GM19455 (cell line): ENCODE measurements around the gene FAM47E.

Experiments used
- ATAC-seq: cut with Tn5 transposase; IDR thresholded peaks from one replicate; pipeline ENCODE4 v1.9.1; 2021; ENCODE audit not compliant: unreplicated experiment

FAM47E gene, protein sequence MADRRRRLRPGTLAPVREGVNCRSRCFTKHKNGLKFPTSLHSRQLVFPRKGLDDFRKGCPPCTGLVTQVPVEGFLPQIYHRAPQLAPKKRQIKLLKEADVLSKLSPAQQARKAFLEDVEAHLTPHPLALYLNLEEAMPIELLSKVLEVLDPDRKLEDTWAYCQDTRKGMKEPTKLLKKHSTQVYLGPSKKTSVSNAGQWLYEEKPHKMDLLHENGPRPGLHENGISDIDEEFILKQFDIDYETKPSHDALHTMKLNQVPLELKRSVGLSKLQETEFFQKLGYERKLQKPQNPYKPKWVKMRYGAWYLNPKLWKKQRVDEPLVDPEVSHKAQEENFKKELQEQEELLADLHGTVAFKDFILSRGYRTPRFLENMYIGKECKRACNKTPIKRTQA

DNA sequence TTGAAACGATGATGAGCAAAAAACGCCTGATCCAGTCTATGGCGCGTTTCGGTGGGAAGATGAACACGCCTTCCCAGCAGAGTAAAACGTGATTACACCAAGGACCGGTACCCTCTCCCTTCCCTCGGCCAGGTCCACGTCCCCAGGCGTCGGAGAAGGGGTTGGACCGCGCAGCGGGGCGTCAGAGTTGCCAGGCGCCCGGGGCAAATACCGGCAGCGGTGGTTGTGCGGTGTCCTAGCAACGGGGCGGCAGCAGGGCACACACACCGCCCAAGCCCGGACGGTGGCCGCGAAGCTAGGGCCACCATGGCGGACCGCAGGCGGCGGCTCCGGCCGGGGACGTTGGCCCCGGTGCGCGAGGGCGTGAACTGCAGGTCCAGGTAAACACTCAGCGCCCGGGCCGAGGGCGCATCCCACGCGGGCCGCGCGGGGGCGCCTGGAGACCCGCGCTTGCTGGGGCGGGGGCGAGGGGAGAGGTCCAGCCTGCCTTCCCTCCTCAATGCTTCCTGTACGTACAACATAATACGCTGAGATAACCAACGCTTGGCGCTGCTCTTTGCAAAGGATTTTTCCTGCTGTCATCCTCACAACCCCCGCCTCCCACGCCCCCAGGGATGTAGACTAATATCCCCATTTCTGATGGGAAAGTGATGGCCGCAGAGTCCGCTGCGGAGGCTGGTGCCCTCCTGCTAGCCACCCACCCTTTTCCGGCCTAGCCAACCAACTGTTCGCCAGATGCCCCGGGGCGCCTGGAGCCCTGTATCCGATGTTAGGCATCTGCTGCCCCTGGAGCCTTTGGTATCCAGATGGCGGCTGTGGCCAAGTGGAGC lies at the start of gene FAM47E:
Gene FAM47E (plus strand): TSS at position 281 of the 830 bp plus-strand sequence. CDS start 26 bp downstream, at position 307.
- no peak for ATAC-seq

- no peak for ATAC-seq
Measured at GRCh38 chr4:76203541-76203940, 48.0 kb upstream of the FAM47E start.

DNA sequence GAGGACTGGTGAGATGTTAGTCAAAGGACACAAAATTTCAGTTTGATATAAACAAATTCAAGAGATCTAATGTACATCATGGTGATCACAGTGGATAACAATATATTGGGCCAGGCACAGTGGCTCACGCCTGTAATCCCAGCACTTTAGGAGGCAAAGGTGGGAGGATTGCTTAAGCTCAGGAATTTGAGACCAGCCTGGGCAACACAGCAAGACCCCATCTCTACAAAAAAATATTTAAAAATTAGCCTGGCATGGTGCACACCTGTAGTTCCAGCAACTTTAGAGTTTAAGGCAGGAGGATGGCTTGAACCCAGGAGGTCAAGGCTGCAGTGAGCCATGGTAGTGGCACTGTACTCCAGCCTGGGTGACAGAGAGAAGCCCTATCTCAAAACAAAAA lies 46.6 kb upstream of the FAM47E start:
- no peak for ATAC-seq

- no peak for ATAC-seq
Measured at GRCh38 chr4:76205476-76205875, 46.0 kb upstream of the FAM47E start.

GRCh38 chr4:76206222-76206942 lies 45.1 kb upstream of the FAM47E start:
- no peak for ATAC-seq

DNA sequence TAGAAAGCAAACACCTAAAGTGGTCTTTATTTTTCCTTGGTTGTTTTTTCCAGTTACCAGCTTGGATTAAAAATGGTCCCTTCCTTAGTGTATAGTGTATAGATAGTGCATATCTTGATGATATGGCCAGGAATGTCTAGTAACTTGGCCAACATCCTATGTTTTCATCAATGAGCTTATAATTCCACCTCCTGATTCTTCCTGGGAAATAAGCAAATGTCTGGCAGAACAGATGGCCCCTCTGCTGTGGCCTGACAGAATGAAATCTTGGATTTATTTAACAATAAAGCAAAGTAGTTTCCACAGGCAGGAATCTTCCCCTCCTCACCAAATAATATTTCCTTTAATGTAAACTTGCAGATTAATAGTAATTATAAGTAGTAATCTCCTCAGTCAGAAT lies 44.0 kb upstream of the FAM47E start:
- no peak for ATAC-seq

GRCh38 chr4:76208005-76208765 lies 43.3 kb upstream of the FAM47E start:
- no peak for ATAC-seq

- no peak for ATAC-seq
Measured at GRCh38 chr4:76209881-76210280, 41.6 kb upstream of the FAM47E start.

DNA sequence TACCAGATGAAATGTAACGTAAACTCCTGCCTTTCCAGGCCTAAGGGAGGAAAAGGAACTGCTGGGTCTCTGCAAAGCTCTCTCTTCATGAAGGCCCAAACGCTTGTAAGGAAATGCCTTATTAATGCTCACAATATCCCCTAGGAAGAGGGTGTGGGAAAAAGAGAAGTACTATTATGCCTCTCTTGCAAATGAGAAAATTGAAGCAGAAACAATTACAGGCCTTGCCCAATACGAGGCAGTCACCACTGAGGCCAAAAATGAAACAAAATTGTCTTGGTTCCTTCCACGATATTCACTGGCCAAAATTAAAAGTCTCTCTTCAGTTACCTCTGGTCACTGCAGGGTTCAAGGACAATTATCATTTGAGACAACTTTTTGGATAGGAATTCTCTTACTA lies 41.1 kb upstream of the FAM47E start:
- ATAC-seq: no peak

- no peak for ATAC-seq
Measured at GRCh38 chr4:76211769-76212708, 39.5 kb upstream of the FAM47E start.

DNA sequence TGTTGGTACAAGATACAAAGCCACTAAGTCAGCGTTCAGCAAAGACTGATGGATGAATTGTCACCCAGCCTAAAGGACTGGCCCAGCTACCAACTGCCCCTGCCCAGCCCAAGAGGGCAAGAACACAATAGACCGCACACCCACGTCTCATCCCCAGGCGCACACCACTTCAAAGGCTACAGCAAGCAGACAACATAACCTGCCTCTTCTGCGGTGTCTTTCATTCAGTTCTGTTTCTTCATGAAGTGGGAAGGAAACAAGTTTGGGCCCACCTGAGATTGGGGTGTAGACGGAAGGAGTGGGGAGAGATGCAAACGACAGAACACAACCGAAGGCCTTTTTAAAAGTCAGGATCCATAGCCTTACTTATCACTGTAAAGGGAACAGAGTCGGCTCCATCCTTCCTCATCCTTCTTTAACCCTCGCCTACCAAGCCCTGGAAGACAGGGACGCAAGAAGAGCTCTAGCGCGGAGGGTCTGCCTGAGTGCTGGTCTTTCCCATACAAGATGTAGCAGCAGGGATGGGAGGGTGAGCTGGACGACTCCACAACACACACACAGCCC lies 38.6 kb upstream of the FAM47E start:
- no peak for ATAC-seq

GRCh38 chr4:76213415-76214176 lies 37.9 kb upstream of the FAM47E start, which contains the start of gene SCARB2:
Gene SCARB2 (minus strand): TSS chr4:76213824. CDS start chr4:76213543, 281 bp downstream.
- peak; percentile 79 for ATAC-seq

DNA sequence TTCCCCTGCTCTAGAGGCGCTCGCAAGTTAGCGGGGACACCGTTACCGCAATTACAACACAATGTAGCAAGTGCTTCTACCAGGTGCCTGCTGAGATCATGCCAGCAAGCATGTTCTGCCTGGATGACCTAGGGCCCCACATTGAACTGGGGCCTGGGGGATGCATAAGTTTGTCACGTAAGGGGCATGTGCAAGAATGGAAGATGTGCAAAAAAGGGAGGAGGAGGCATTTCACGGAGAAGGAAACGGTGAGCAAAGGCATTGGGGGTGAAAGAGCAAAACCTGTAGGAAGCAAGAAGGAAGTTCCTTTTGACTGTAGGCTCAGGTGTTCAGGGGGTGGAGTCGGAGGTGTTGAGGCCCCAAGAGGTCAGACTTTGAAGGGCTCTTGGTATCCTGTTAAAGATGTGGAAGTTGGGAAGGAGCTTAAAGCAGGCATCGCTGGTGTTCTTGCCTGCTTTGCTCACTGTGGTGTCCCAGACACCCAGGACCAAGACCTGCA lies 37.3 kb upstream of the FAM47E start:
- ATAC-seq: no peak

DNA sequence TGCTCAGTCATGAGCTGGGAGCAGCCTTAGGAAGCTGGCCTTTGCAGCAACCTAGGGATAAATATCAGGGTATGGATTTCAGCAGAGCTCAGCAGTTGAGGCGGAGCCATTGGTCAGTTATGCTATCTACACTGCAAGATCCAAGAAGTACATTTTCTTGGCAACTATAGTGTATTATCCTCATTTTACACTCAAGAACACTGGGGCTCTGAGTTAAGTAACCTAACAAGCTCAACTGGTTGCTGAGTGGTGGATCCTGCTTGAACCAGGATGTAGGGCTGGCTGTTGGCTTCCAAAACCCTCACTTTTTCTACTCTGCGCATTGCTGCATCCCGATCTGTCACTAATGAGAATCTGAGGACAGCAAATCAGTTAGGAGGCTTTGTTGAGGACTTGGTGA lies 36.4 kb upstream of the FAM47E start:
- ATAC-seq: no peak

DNA sequence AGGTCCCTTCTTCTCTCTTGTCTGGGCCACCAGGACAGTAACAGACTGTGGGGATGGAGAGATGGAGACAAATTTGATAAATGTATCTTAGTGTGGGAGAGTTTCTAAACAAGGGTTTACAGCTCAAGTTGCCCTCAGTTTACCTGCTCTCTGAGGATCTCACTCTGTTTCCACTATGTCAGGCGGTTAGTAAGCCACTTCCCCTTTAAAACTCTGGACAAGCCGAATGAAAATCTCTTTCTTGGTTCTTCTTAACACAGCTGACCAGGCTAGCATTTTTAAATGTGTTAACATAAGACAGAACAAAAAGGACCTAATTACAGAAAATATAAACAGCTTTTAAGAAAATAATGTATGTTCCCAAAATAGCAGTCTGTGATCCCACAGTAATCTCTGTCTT lies 35.0 kb upstream of the FAM47E start:
- ATAC-seq: no peak

GRCh38 chr4:76216975-76217814 lies 34.3 kb upstream of the FAM47E start:
- no peak for ATAC-seq

- ATAC-seq: no peak
Measured at GRCh38 chr4:76219299-76220055, 32.0 kb upstream of the FAM47E start.
